Rectal smooth muscle tissue (tissue), 1 donor: Measurements from ENCODE around the gene THSD4.
"Not testable (repeated sequence)": the region's sequence is repeated elsewhere in the genome, so short reads cannot be mapped to it uniquely, and the experiment has no call there.

Experiments
- H3K27ac ChIP-seq: one replicate; pipeline ENCODE4 v1.7.0; 2013; ENCODE audit warnings: low read depth, low read length, inconsistent platforms
- H3K27me3 ChIP-seq: one replicate; pipeline ENCODE4 v1.7.0; 2013; ENCODE audit warnings: low read length; ENCODE audit not compliant: control insufficient read depth, insufficient read depth
- H3K36me3 ChIP-seq: one replicate; pipeline ENCODE4 v1.7.0; 2013; ENCODE audit warnings: low read length; ENCODE audit not compliant: control insufficient read depth, insufficient read depth
- H3K4me1 ChIP-seq: one replicate; pipeline ENCODE4 v1.7.0; 2013; ENCODE audit warnings: low read length; ENCODE audit not compliant: control insufficient read depth, insufficient read depth
- H3K4me3 ChIP-seq: one replicate; pipeline ENCODE4 v1.7.0; 2013; ENCODE audit warnings: low read length
- H3K9ac ChIP-seq: one replicate; pipeline ENCODE4 v1.7.0; 2013; ENCODE audit warnings: low read length

THSD4 gene

GRCh38 chr15:71116942-71117341 lies 1.7 kb downstream of the THSD4 start:
- H3K9ac ChIP-seq, result no peak overlapping the region
- H3K4me3 ChIP-seq, result no peak overlapping the region

DNA sequence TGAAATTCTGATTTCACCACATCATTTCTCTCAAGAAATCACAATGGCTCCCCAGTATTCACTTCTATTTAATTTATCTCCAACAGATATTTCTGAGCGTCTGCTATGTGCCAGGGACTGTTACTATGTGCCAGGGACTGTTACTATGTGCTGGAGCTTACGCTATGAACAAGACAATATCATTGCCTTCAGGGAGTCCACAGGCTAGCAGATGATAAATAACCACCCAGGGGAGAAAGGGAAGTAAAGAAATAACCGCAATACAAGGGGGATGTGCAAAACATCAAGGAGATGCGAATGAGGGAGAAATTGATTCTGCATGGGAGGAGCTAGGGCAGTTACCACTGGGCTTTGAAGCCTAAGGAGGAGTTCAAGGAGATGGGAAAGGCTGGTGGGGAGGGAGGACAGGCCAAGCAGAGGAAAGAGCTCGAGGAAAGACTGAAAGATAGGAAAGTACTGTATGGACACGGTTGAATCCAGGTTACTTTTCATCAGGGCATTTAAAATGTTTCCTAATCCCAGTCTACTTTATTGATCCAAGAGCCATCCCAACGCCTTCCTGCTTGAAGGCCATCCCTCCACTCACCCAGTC lies 2.5 kb downstream of the THSD4 start:
- Histone ChIP-seq H3K27ac (no peak overlapping the region), H3K9ac (no peak overlapping the region), H3K4me1 (no peaks in the 10 kb centered on the region), H3K4me3 (no peak overlapping the region), H3K27me3 (no peaks in the 10 kb centered on the region), H3K36me3 (no peaks in the 10 kb centered on the region)

More at GRCh38 chr15:71116942-71117341, 1.7 kb downstream of the THSD4 start:
- H3K27ac ChIP-seq, result no peak overlapping the region
- no peaks in the 10 kb centered on the region for H3K4me1 ChIP-seq
- no peaks in the 10 kb centered on the region for H3K36me3 ChIP-seq
- no peaks in the 10 kb centered on the region for H3K27me3 ChIP-seq

DNA sequence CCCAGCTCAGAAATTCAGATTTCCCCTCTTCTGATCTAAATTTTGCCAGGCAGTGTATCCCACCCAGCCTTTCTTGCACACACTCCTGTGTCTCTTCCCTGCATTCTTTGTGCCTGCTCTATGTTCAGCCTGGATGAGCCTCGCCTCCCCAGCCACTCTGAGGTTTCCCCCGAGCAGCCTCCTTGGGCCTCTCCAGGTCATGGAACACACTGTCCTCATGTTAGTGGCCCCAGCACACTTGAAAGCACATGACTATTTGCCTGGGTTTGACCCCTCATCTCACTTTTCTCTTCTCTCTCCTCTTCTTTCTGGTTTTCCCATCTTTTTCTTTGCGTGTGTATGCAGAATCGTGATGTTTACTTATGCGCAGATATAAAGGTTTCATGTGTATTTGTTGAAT lies 3.1 kb downstream of the THSD4 start:
- Histone ChIP-seq H3K4me3 (no peak overlapping the region), H3K27ac (no peak overlapping the region), H3K9ac (no peak overlapping the region), H3K27me3 (no peaks in the 10 kb centered on the region), H3K36me3 (no peaks in the 10 kb centered on the region), H3K4me1 (no peaks in the 10 kb centered on the region)

GRCh38 chr15:71118881-71119632 lies 3.8 kb downstream of the THSD4 start:
- Histone ChIP-seq H3K36me3 (no peaks in the 10 kb centered on the region), H3K27ac (no peak overlapping the region), H3K4me3 (no peak overlapping the region), H3K27me3 (no peaks in the 10 kb centered on the region), H3K9ac (no peak overlapping the region), H3K4me1 (no peaks in the 10 kb centered on the region)

DNA sequence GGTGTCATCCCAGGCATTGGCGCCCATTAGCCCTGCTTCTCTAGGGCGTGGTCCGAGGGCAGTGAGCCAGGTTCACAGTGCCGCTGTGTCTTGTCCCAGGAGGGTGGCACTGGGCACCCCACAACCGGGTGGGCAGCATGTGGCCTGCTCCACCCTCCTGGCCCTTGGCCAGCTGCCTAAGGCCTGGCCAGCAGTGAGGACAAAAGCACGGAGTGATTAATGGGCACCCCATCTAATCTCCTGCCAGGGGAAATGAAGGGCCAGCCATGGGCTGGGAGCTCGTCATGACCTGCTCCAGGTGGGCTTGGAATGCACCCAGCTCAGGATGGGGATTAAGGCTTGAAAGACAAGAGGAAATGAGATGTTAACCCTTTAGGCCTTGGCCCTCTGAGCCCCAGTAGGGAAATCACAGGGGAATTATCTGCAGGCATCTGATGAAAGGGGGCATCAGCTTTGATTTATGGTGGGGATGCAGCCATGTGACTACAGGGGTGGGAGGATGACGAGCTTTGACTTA lies 5.2 kb downstream of the THSD4 start:
- H3K27ac ChIP-seq, result no peak overlapping the region
- H3K9ac ChIP-seq, result no peak overlapping the region
- no peak overlapping the region for H3K4me3 ChIP-seq
- no peaks in the 10 kb centered on the region for H3K27me3 ChIP-seq
- peaks cover 4% of the 10 kb centered on the region for H3K4me1 ChIP-seq
- H3K36me3 ChIP-seq, result no peaks in the 10 kb centered on the region

- Histone ChIP-seq H3K36me3 (no peaks in the 10 kb centered on the region), H3K4me3 (no peak overlapping the region), H3K27me3 (no peaks in the 10 kb centered on the region), H3K9ac (no peak overlapping the region), H3K27ac (no peak overlapping the region), H3K4me1 (peaks cover 4% of the 10 kb centered on the region)
These were observed 6.2 kb downstream of the THSD4 start for GRCh38 chr15:71121442-71121841.

DNA sequence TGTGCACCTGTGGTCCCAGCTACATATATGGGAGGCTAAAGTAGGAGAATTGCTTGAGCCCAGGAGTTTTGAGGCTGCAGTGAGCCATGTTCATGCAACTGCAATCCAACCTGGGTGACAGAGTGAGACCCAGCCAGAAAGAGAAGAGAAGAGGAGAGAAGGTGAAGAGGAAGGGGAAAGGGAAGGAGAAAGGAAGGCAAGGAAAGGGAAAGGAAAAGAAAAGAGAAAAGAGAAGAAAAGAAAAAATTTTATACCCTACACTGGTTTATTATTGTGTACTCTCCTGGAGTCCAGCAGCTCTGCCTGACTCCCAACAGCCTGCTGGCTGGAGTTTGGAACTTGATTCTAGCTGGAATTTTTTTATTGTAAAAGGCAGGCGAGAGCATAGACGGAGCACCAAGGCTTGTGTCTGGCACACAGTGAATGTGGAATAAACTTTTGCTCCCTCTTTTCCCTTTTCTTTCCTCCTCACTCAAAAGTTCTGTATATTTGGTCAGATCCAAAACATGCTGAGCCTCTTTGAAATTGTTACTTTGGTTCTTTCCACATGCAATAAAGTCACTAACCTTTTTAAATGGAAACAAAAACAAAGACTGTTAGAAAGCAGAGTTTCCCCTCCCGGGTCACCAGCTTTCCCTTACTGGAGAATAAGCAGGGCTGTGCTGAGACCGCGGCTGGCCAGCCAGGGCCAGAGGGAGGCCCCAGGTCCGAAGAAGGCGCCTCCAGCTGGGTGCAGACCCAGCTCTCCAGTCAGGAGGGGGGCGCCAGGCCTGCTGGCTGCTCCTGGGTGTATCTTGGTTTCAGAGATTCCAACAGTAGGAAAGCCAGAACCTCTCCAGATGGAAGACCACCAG lies 9.9 kb downstream of the THSD4 start:
- Histone ChIP-seq H3K27ac (no peak overlapping the region), H3K9ac (no peak overlapping the region), H3K27me3 (no peaks in the 10 kb centered on the region), H3K4me1 (peaks cover 4% of the 10 kb centered on the region), H3K36me3 (no peaks in the 10 kb centered on the region), H3K4me3 (no peak overlapping the region)

DNA sequence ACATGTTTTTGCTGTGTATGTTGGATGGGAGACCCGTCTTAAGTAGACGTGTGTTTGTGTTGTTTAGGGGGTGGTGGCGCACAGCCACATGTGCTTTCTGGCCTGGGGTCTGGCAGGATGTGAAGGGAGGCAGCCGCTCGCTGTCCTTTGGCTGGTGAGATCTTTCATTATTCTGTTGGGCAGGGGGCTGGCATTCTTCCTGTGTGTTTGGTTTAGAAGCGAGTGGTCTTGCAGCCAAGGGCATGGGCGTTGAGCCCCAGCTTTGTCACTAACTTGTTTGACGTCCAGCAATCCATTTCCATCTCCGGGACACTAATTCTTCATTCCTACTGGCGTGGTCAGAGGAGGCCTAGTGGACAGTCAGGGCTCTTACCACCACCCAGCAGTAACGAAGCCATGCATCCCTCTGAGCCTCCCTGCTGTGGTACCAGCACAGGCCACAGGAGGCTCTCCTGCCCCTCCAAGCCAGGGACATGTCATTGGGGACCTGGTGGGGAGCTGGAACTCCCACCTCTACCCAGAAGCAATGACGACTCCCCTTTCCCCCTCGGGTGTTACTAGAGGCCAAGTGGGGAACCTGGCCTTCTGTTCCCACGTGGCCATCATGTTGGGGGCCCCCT lies 10.7 kb downstream of the THSD4 start:
- H3K4me3 ChIP-seq, result no peak overlapping the region
- peaks cover 4% of the 10 kb centered on the region for H3K4me1 ChIP-seq
- H3K36me3 ChIP-seq, result no peaks in the 10 kb centered on the region
- H3K27ac ChIP-seq, result no peak overlapping the region
- no peaks in the 10 kb centered on the region for H3K27me3 ChIP-seq
- no peak overlapping the region for H3K9ac ChIP-seq

GRCh38 chr15:71127083-71127482 lies 11.8 kb downstream of the THSD4 start:
- peaks cover 4% of the 10 kb centered on the region for H3K4me1 ChIP-seq
- H3K4me3 ChIP-seq, result no peak overlapping the region
- H3K27me3 ChIP-seq, result no peaks in the 10 kb centered on the region
- H3K36me3 ChIP-seq, result no peaks in the 10 kb centered on the region
- no peak overlapping the region for H3K27ac ChIP-seq
- H3K9ac ChIP-seq, result no peak overlapping the region

- H3K9ac ChIP-seq, H3K27ac ChIP-seq, H3K4me3 ChIP-seq, H3K36me3 ChIP-seq, H3K27me3 ChIP-seq, H3K4me1 ChIP-seq: not testable (repeated sequence)
These were observed 12.9 kb downstream of the THSD4 start for GRCh38 chr15:71128159-71128558.

- Histone ChIP-seq H3K9ac (no peak overlapping the region), H3K4me1 (peaks cover 4% of the 10 kb centered on the region), H3K27ac (no peak overlapping the region), H3K36me3 (no peaks in the 10 kb centered on the region), H3K27me3 (no peaks in the 10 kb centered on the region), H3K4me3 (no peak overlapping the region)
These were observed 13.8 kb downstream of the THSD4 start for GRCh38 chr15:71128939-71129562.

DNA sequence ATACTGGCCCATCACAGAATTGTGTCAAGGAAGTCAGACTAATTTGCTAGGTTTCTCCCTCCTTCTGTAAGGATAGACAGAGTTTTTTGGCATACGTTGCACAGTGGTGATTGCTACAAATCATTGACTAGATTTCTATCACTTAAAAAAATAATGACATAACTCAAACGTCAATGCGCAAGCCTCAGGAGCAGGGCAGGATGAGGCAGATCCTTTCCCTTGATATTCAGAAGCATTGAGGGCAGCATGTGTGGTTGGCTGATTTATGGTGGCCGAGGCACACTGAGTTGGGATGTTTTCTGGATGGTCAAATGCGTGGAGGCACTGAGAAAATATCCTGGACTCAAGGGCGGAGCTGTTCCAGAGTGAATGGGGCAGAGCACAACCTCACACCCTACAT lies 14.4 kb downstream of the THSD4 start:
- Histone ChIP-seq H3K4me1 (peaks cover 4% of the 10 kb centered on the region), H3K36me3 (no peaks in the 10 kb centered on the region), H3K4me3 (no peak overlapping the region), H3K9ac (no peak overlapping the region), H3K27ac (no peak overlapping the region), H3K27me3 (no peaks in the 10 kb centered on the region)
